HEK293 (cell line): Measurements from ENCODE around the gene SLC25A17.

Experiments used
- CTCF ChIP-seq: fragments of 450-650 bp; formaldehyde crosslinking; IDR thresholded peaks from 2 replicates; pipeline ENCODE4 v1.5.1; 2016; ENCODE audit warnings: missing biosample characterization, missing genetic modification characterization
- HOXA7 ChIP-seq: sonication (generic); formaldehyde crosslinking; IDR thresholded peaks from 2 replicates; pipeline ENCODE4 v1.8.1; 2022; ENCODE audit warnings: missing genetic modification reagents, borderline replicate concordance
- PBX3 ChIP-seq: sonication (generic); formaldehyde crosslinking; IDR thresholded peaks from 2 replicates; pipeline ENCODE4 v1.8.1; 2022; ENCODE audit warnings: mild to moderate bottlenecking, moderate library complexity, missing genetic modification reagents
- TCF7L2 ChIP-seq: IDR thresholded peaks from 2 replicates; pipeline ENCODE4 v1.6.1; 2011; ENCODE audit warnings: low read depth, mild to moderate bottlenecking, inconsistent platforms, low read length, moderate library complexity, borderline replicate concordance
- ZNF155 ChIP-seq: fragments of 450-650 bp; formaldehyde crosslinking; IDR thresholded peaks from 2 replicates; pipeline ENCODE4 v1.5.1; 2016; ENCODE audit warnings: missing biosample characterization, missing genetic modification characterization
- ZNF223 ChIP-seq: fragments of 450-650 bp; formaldehyde crosslinking; IDR thresholded peaks from 2 replicates; pipeline ENCODE4 v1.5.1; 2016; ENCODE audit warnings: missing biosample characterization, missing genetic modification characterization
- ZNF26 ChIP-seq: fragments of 450-650 bp; formaldehyde crosslinking; IDR thresholded peaks from 2 replicates; pipeline ENCODE4 v1.5.1; 2016; ENCODE audit warnings: missing biosample characterization, missing genetic modification characterization
- ZNF335 ChIP-seq: fragments of 450-650 bp; formaldehyde crosslinking; conservative IDR thresholded peaks from 2 replicates; pipeline ENCODE4 v1.5.1; 2016; ENCODE audit warnings: missing biosample characterization, missing genetic modification characterization
- ZNF366 ChIP-seq: fragments of 450-650 bp; formaldehyde crosslinking; conservative IDR thresholded peaks from 2 replicates; pipeline ENCODE4 v1.5.1; 2016; ENCODE audit warnings: missing biosample characterization, missing genetic modification characterization
- ZNF416 ChIP-seq: fragments of 450-650 bp; formaldehyde crosslinking; IDR thresholded peaks from 2 replicates; pipeline ENCODE4 v1.5.1; 2016; ENCODE audit warnings: missing biosample characterization, missing genetic modification characterization
- ZNF510 ChIP-seq: fragments of 450-650 bp; formaldehyde crosslinking; IDR thresholded peaks from 2 replicates; pipeline ENCODE4 v1.5.1; 2018; ENCODE audit warnings: mild to moderate bottlenecking, missing genetic modification characterization, missing biosample characterization; ENCODE audit not compliant: insufficient replicate concordance
- ZSCAN18 ChIP-seq: fragments of 450-650 bp; formaldehyde crosslinking; IDR thresholded peaks from 2 replicates; pipeline ENCODE4 v1.5.1; 2016; ENCODE audit warnings: missing biosample characterization, missing genetic modification characterization
- TF ChIP-seq, protein P1 (sequence below): fragments of 450-650 bp; formaldehyde crosslinking; IDR thresholded peaks from 2 replicates; pipeline ENCODE4 v1.5.1; 2016; ENCODE audit warnings: missing biosample characterization, missing genetic modification characterization

GRCh38 chr22:40758390-40758789 is 60.8 kb downstream of the SLC25A17 start:
- TF ChIP-seq ZNF223 (tag by site-specific recombination) (no peak), ZNF155 (tag by site-specific recombination) (no peak), TCF7L2 (no peak), CTCF (no peak), ZSCAN18 (tag by site-specific recombination) (no peak), ZNF366 (tag by site-specific recombination) (no peak), ZNF26 (tag by site-specific recombination) (no peak), HOXA7 (CRISPR knock-in tag) (no peak), ZNF416 (no peak), ZNF335 (tag by site-specific recombination) (no peak), ZNF510 (no peak), PBX3 (CRISPR knock-in tag) (no peak)
- TF ChIP-seq, protein P1, sequence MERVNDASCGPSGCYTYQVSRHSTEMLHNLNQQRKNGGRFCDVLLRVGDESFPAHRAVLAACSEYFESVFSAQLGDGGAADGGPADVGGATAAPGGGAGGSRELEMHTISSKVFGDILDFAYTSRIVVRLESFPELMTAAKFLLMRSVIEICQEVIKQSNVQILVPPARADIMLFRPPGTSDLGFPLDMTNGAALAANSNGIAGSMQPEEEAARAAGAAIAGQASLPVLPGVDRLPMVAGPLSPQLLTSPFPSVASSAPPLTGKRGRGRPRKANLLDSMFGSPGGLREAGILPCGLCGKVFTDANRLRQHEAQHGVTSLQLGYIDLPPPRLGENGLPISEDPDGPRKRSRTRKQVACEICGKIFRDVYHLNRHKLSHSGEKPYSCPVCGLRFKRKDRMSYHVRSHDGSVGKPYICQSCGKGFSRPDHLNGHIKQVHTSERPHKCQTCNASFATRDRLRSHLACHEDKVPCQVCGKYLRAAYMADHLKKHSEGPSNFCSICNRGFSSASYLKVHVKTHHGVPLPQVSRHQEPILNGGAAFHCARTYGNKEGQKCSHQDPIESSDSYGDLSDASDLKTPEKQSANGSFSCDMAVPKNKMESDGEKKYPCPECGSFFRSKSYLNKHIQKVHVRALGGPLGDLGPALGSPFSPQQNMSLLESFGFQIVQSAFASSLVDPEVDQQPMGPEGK (tag by site-specific recombination) = no peak
